ENCODE data around the gene ADCY6. TPM values are rescaled to one million over a fixed set of nuclear protein-coding genes. Genes with fewer than 3 reads are reported as not detected.
A peak's percentile ranks its signal among the peaks of the same experiment; 100 is the strongest.

Gene ADCY6
- under 1 TPM in 1 of 2 experiments, not detected in 1; 0.18 TPM for total RNA-seq

DNA sequence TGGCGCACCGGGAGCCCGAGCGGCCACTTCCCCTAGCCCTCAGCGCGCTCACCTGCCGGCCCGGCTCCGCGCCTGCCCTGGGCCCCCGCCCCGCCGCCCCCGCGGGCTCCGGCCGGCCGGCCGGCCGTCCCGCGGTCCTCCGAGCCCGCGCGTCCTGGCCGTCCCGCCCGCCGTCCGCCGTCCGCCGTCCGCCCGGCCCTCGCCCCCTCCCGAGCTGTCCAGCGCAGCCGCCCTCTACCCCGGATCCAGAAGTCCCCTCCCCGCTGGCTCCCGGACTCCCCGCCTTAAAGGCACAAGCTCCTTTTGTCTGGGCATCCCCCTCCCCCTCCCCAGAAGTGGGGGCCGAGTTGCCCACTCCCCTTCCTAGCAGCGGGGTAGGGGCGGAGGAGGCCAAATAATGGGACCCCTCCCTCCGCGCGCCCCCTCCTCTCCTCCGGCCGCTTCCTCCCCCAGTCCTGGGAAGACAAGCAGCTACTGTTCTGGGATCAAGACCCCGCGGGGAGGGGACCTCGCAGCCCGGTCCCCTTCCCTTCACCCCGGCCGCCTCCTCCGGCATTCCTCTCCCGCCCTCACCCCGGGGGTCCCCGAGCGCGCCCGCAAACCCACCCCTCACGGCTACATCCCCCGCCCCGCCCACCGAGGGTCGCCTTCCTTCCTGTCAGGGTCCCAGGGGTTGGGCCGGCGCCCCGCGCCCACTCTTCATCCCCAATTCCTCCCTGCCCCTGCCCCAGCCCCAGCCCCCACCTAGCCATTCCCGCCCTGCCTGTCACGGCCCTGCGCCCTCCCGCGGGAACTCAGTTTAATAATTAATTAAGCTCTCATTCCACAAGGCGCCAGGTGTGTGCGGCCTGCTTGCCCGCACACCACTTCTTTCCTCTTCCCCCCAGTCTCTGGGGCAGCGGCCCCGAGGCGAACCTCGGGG, at the start of gene ADCY6:
Gene ADCY6 (minus strand): TSS at position 236 of the 922 bp plus-strand sequence. CDS start 5,655 bp downstream, outside the sequence.
- peaks cover 7% of the 10 kb centered on the region for H3K4me1 Mint-ChIP-seq
- peak within 1 kb of the TSS; percentile 67 for H3K4me3 Mint-ChIP-seq
- no peak for DNase-seq
- H3K27me3 Mint-ChIP-seq = peaks cover 60% of the 10 kb centered on the region
- no peak within 1 kb of the TSS for H3K27ac Mint-ChIP-seq
- no peaks in the 10 kb centered on the region for H3K9me3 Mint-ChIP-seq
- no peaks in the 10 kb centered on the region for H3K36me3 Mint-ChIP-seq

DNA sequence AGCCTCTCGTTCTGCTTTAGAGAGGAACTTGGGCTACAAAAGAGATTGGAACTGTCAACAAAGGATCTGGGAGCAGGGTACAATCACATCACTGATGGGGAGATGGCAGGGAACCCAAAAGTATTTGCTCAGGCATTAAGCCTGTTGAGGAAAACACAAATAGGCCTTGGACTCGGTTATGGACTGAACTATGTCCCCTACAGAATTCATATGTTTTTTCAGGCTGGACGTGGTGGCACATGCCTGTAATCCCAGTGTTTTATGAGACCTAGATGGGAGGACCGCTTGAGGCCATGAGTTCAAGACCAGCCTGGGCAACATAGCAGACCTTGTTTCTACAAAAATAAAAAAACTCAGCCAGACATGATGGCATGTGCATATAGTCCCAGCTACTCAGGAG, 49.2 kb upstream of the ADCY6 start:
- H3K36me3 Mint-ChIP-seq = peaks cover 28% of the 10 kb centered on the region
- no peak overlapping the region for H3K27ac Mint-ChIP-seq
- H3K4me1 Mint-ChIP-seq = no peaks in the 10 kb centered on the region
- DNase-seq = no peak
- no peaks in the 10 kb centered on the region for H3K27me3 Mint-ChIP-seq
- H3K9me3 Mint-ChIP-seq = no peaks in the 10 kb centered on the region
- no peak overlapping the region for H3K4me3 Mint-ChIP-seq

DNA sequence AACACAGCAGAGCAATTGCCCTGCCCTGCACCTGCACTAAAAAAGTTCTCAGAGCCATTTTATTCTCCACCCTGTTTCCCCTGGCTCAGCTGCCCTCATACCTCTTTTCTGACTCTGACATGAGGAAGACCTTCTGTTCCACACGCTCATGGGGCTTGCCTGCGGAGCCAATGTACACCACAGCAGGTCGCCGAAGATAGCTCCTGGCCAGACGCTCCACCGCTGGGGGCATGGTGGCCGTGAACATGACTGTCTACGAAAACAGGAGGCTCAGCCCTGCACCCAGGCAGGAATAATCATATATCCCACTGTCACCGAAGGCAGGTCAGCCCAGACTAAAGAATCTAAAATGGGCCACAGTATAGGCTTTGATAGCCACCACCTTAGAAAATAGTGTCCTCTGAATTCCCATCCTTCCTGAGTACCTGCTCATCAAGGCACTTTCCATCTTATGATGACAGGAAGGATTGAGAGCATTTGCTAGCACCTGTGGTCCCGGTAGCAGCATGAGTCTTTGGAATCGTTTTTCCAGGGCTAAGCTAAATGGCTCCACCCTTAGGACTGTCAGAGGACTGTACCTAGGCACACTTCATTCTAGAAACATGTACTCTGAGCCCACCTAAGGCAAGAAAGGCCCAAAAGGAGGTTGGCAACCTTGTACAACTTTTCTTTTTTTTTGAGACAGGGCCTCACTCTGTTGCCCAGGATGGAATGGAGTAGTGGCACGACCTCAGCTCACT, 43.6 kb upstream of the ADCY6 start:
- no peaks in the 10 kb centered on the region for H3K4me1 Mint-ChIP-seq
- no peaks in the 10 kb centered on the region for H3K27me3 Mint-ChIP-seq
- no peaks in the 10 kb centered on the region for H3K9me3 Mint-ChIP-seq
- no peak overlapping the region for H3K4me3 Mint-ChIP-seq
- no peak overlapping the region for H3K27ac Mint-ChIP-seq
- H3K36me3 Mint-ChIP-seq = peaks cover 23% of the 10 kb centered on the region
- no peak for DNase-seq

DNA sequence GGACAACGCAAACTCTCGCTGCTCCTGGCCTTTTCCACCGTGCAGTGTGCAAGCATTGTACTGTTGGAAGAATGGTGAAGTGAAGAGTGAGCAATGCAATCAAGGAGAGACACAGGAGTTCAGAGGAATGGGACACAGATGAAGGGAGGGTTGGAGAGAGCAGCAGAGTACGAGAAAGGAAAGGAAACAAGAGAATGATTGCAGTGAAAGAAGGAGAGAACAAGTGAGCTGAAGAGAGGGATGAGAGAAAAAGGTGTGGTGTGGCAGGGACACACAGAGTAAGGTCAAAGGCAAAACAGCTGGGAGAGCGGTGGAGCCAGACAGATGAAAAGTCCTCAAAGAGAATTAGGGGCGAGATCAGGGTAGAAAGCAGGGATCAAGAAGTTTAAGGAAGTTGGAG, 42.4 kb upstream of the ADCY6 start:
- H3K27me3 Mint-ChIP-seq = no peaks in the 10 kb centered on the region
- no peak for DNase-seq
- H3K27ac Mint-ChIP-seq = no peak overlapping the region
- no peaks in the 10 kb centered on the region for H3K4me1 Mint-ChIP-seq
- H3K36me3 Mint-ChIP-seq = peaks cover 17% of the 10 kb centered on the region
- no peak overlapping the region for H3K4me3 Mint-ChIP-seq
- H3K9me3 Mint-ChIP-seq = no peaks in the 10 kb centered on the region

DNA sequence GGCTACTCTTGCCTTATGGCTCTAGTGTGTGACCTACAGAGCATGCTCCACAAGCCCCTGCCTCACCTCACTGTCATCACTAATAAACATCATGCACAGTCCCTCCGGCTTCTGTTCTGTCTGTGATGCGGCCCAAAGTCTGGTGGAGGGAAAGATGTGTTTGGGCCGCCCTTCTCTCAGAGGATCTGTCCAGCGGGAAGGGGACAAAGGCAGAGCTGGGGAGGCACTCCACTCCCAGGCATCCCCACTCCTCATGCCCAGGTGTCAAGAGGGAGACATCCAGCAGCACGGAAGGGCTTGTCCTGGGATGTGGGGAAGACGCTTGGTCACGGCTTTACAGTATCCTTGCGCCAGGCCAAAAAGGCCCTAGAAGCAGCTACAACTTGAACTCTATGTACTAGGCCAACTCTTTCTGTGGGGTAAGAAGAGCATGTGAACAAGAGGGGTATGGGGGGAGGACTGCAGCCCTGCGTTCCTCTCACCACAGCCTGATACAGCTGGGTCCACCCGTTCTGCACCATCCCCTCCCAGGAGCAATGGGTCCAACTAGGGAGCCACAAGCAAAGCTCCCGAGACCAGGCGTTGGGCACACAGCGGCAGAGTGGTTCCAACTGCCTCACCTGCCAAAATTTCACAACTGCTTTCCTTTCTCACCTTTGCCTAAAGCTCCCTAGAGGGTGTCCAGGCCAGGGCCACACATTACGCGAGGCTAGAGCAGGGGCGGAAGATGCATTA, 40.1 kb upstream of the ADCY6 start:
- Mint-ChIP-seq H3K27me3 (no peaks in the 10 kb centered on the region), H3K4me1 (no peaks in the 10 kb centered on the region), H3K9me3 (no peaks in the 10 kb centered on the region), H3K4me3 (no peak overlapping the region), H3K36me3 (peaks cover 11% of the 10 kb centered on the region), H3K27ac (peak overlapping the region; percentile 21)
- DNase-seq = no peak

DNA sequence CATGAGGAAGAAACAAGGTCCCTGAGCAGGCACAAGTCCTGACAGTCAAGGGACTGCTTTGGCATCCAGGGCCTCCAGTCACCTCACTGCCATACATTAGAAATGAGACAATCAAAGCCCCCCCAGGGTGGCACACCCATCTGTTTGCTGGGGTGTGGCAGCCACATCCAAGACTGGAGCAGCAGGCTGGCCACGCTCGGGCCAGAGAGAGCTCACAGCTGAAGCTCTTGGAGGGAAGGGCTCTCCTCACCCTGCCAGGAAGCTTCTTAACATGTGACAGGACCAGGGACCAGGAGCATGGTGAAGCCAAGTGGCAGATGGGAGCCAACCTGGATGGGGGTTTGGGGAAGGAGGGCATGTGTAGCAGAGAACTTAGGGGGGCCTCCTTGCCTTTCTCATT, 39.4 kb upstream of the ADCY6 start:
- DNase-seq = no peak
- H3K27me3 Mint-ChIP-seq = no peaks in the 10 kb centered on the region
- H3K4me3 Mint-ChIP-seq = no peak overlapping the region
- H3K9me3 Mint-ChIP-seq = no peaks in the 10 kb centered on the region
- H3K36me3 Mint-ChIP-seq = peaks cover 9% of the 10 kb centered on the region
- no peaks in the 10 kb centered on the region for H3K4me1 Mint-ChIP-seq
- H3K27ac Mint-ChIP-seq = no peak overlapping the region

DNA sequence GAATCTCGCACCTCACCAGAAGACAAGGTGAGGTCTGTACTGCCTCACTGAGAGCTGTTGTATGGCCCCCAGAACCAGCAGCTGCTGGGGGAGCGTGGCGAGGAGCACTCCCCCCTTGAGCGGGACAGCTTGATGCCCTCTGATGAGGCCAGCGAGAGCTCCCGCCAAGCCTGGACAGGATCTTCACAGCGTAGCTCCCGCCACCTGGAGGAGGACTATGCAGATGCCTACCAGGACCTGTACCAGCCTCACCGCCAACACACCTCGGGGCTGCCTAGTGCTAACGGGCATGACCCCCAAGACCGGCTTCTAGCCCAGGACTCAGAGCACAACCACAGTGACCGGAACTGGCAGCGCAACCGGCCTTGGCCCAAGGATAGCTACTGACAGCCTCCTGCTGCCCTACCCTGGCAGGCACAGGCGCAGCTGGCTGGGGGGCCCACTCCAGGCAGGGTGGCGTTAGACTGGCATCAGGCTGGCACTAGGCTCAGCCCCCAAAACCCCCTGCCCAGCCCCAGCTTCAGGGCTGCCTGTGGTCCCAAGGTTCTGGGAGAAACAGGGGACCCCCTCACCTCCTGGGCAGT, 38.7 kb upstream of the ADCY6 start:
- Mint-ChIP-seq H3K4me3 (no peak overlapping the region), H3K4me1 (no peaks in the 10 kb centered on the region), H3K9me3 (no peaks in the 10 kb centered on the region), H3K27me3 (no peaks in the 10 kb centered on the region), H3K36me3 (peaks cover 7% of the 10 kb centered on the region), H3K27ac (no peak overlapping the region)
- no peak for DNase-seq

DNA sequence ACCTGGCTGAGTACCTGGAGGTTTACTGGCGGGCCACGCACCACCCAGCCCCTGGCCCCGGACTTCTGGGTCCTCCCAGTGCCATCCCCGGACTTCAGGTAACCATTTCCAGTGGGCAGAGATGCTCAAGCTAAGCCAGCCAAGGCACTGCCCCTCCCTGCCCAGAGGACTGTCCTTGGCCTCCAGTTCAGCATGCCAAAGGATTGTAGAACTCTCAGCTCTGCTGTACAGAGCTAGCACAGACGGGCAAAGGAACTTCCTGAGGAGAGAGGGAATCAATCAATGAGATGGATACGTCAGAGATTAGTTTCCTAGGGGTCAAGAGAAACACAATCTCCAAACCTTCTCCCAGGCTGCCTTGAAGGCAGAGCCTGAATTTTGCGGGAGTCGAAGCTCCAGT, 38.1 kb upstream of the ADCY6 start:
- H3K4me1 Mint-ChIP-seq = no peaks in the 10 kb centered on the region
- H3K36me3 Mint-ChIP-seq = peaks cover 7% of the 10 kb centered on the region
- H3K4me3 Mint-ChIP-seq = no peak overlapping the region
- no peak for DNase-seq
- H3K9me3 Mint-ChIP-seq = no peaks in the 10 kb centered on the region
- H3K27me3 Mint-ChIP-seq = no peaks in the 10 kb centered on the region
- H3K27ac Mint-ChIP-seq = no peak overlapping the region

DNA sequence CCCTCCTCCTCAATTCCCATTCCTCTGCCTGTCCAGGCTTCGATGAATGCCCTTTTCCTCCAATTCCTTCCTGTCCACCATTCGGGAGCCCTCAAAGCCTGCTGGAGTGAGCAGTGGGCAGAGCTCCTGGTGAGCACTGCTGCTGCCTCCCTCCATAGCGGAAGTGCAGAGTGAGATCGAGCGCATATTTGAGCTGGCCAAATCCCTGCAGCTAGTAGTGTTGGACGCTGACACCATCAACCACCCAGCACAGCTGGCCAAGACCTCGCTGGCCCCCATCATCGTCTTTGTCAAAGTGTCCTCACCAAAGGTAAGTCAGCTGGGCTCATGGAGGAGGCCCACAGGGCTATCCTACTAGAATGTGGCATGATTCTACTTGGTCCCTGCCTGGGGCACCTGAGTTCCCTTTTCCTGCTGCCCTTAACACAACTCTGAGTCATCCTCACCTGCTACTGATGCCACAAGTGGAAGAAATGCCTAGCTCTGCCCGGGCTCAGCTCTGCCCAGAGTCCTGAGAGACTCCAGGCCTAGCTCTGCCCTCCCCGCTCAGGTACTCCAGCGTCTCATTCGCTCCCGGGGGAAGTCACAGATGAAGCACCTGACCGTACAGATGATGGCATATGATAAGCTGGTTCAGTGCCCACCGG, 37.4 kb upstream of the ADCY6 start:
- no peaks in the 10 kb centered on the region for H3K27me3 Mint-ChIP-seq
- peaks cover 6% of the 10 kb centered on the region for H3K36me3 Mint-ChIP-seq
- DNase-seq = no peak
- no peaks in the 10 kb centered on the region for H3K4me1 Mint-ChIP-seq
- H3K4me3 Mint-ChIP-seq = no peak overlapping the region
- H3K9me3 Mint-ChIP-seq = no peaks in the 10 kb centered on the region
- H3K27ac Mint-ChIP-seq = no peak overlapping the region

DNA sequence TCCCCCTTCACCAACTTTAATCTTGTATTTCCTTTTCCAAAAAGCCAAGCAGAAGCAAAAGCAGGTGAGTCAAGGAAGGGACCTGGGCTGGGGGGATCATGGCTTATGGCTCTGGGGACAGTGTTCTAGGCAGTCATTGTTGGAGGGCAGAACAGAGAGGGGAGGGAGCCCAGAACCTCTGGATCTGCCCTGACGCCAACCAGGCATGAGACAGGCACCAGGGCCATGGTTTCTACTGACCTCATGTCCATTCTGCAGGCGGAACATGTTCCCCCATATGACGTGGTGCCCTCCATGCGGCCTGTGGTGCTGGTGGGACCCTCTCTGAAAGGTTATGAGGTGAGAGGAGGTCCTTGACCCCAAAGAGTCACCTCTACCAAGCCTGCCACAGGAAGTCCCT, 36.0 kb upstream of the ADCY6 start:
- Mint-ChIP-seq H3K9me3 (no peaks in the 10 kb centered on the region), H3K36me3 (peaks cover 3% of the 10 kb centered on the region), H3K4me3 (no peak overlapping the region), H3K4me1 (no peaks in the 10 kb centered on the region), H3K27ac (no peak overlapping the region), H3K27me3 (no peaks in the 10 kb centered on the region)
- no peak for DNase-seq

DNA sequence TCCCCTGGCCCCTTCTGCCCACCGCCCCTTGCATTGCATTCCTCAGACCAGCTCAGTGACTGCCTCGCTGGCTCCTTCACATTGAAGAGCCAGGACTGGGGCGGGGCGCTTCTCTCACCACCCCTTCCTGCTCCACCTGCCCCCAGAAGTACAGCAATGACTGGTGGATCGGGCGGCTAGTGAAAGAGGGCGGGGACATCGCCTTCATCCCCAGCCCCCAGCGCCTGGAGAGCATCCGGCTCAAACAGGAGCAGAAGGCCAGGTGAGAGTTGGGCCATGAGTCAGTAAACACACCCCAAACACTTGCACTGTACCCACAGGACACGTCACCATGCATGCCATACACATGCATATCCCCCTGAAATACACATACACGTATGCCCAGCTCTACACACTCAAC, 35.2 kb upstream of the ADCY6 start:
- Mint-ChIP-seq H3K27ac (no peak overlapping the region), H3K9me3 (no peaks in the 10 kb centered on the region), H3K4me3 (no peak overlapping the region), H3K36me3 (no peaks in the 10 kb centered on the region), H3K27me3 (no peaks in the 10 kb centered on the region), H3K4me1 (no peaks in the 10 kb centered on the region)
- no peak for DNase-seq

DNA sequence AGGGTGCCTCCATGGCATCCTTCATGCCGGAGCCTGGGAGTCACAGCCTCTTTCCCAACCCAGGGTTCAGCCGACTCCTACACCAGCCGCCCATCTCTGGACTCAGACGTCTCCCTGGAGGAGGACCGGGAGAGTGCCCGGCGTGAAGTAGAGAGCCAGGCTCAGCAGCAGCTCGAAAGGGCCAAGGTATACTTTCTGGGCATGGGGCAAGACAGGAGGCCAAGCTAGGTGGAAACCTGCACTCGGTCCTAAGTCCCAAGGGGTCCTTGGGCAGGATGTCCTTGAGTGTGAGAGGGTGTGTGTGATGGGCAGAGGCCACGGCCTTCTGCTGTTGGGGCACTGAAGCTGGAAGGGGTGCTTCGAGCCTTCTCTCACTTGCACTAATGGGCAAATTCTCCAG, 34.4 kb upstream of the ADCY6 start:
- no peak for DNase-seq
- Mint-ChIP-seq H3K27ac (no peak overlapping the region), H3K36me3 (no peaks in the 10 kb centered on the region), H3K4me1 (peaks cover 1% of the 10 kb centered on the region), H3K27me3 (no peaks in the 10 kb centered on the region), H3K9me3 (no peaks in the 10 kb centered on the region), H3K4me3 (no peak overlapping the region)

DNA sequence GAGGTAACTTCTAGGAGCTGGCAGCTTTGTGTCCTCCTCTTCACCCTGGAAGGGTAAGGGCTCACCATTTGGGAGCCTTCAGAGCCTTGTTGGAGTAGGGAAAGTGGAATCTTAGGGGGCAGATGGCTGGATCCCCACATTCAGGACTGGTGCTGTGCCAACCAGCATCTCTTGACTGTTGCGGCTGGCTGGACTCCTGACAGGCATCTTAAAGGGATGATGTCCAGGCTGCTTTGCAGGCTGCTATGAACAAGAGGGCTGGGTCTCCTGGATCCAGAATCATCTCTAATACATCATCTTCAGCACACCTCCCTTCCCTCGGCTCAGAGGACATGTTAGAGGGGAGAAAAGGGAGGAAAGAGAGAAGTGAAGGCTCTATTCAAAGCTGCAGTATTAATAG, 33.8 kb upstream of the ADCY6 start:
- Mint-ChIP-seq H3K27ac (no peak overlapping the region), H3K36me3 (no peaks in the 10 kb centered on the region), H3K4me1 (peaks cover 5% of the 10 kb centered on the region), H3K4me3 (no peak overlapping the region), H3K27me3 (peaks cover 1% of the 10 kb centered on the region), H3K9me3 (no peaks in the 10 kb centered on the region)
- no peak for DNase-seq

DNA sequence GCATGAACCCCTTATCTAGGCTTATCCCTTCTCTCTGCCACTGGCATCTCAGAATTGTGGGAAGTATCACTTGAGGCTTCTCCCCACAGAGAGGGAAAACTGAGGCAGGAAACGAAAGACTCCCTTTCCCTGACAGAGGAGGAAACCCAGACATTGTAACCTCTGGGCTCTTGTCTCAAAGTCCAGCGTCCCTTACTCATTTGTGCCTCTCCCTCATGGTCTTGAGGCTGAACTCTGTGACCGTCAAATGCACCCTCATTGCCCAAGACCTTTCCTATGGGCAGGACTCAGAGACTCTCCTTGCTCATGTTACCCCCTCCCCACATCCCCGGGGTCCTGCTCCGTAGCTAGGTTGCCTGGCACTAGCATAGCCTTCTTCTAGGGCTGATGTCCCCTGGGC, 33.2 kb upstream of the ADCY6 start:
- Mint-ChIP-seq H3K9me3 (no peaks in the 10 kb centered on the region), H3K27ac (no peak overlapping the region), H3K4me3 (no peak overlapping the region), H3K27me3 (peaks cover 7% of the 10 kb centered on the region), H3K4me1 (peaks cover 10% of the 10 kb centered on the region), H3K36me3 (no peaks in the 10 kb centered on the region)
- no peak for DNase-seq
